GM23338 (cell line): ENCODE data around the gene FOXL2NB. TPM values are rescaled to one million over a fixed set of nuclear protein-coding genes. Genes with fewer than 3 reads are reported as not detected.

Experiments
- ATAC-seq: fragments of 200-7000 bp; cut with Tn5 transposase; 3 replicates; pipeline ENCODE4 v1.9.1; 2020
- DNase-seq: peaks from one replicate; pipeline ENCODE4 v3.0.0-alpha.2; 2015; ENCODE audit warnings: low spot score
- H2AFZ ChIP-seq: fragments of 200-600 bp; sonication (generic); 2 replicates; pipeline ENCODE4 v1.8.0; 2016; ENCODE audit warnings: antibody characterized with exemption, mild to moderate bottlenecking, moderate library complexity
- H3F3A ChIP-seq: fragments of 200-600 bp; sonication (generic); replicated peaks from 2 replicates; pipeline ENCODE4 v1.8.0; 2017; ENCODE audit warnings: antibody characterized with exemption, mixed run types, low read depth
- H3K27ac ChIP-seq: fragments of 200-600 bp; sonication (generic); 2 replicates; pipeline ENCODE4 v1.6.1; 2016; ENCODE audit warnings: low read depth
- H3K27me3 ChIP-seq: fragments of 200-600 bp; sonication (generic); 2 replicates; pipeline ENCODE4 v1.8.0; 2016; ENCODE audit warnings: mild to moderate bottlenecking, mixed run types, moderate library complexity; ENCODE audit not compliant: insufficient read depth
- H3K36me3 ChIP-seq: fragments of 200-600 bp; sonication (generic); 2 replicates; pipeline ENCODE4 v1.8.0; 2016; ENCODE audit warnings: mild to moderate bottlenecking; ENCODE audit not compliant: insufficient read depth
- H3K4me1 ChIP-seq: fragments of 200-600 bp; sonication (generic); 2 replicates; pipeline ENCODE4 v1.8.0; 2016; ENCODE audit warnings: mild to moderate bottlenecking, moderate library complexity; ENCODE audit not compliant: insufficient read depth
- H3K4me2 ChIP-seq: fragments of 200-600 bp; sonication (generic); 2 replicates; pipeline ENCODE4 v1.7.1; 2017; ENCODE audit warnings: mixed run types
- H3K4me3 ChIP-seq: fragments of 200-600 bp; sonication (generic); 2 replicates; pipeline ENCODE4 v1.6.1; 2016; ENCODE audit warnings: mixed run types
- H3K79me2 ChIP-seq: fragments of 200-600 bp; sonication (generic); replicated peaks from 2 replicates; pipeline ENCODE4 v1.8.0; 2017; ENCODE audit warnings: mild to moderate bottlenecking; ENCODE audit not compliant: insufficient read depth
- H3K9me2 ChIP-seq: fragments of 200-600 bp; sonication (generic); 2 replicates; pipeline ENCODE4 v1.8.0; 2017; ENCODE audit not compliant: insufficient read depth
- H4K20me1 ChIP-seq: fragments of 200-600 bp; sonication (generic); replicated peaks from 2 replicates; pipeline ENCODE4 v1.8.0; 2017; ENCODE audit warnings: mild to moderate bottlenecking; ENCODE audit not compliant: insufficient read depth
- H3K27ac Mint-ChIP-seq: 2 replicates; pipeline ENCODE4 v1.8.0; 2020; ENCODE audit warnings: inconsistent platforms, mild to moderate bottlenecking, moderate library complexity, mixed read lengths
- H3K27me3 Mint-ChIP-seq: 3 replicates; pipeline ENCODE4 v1.8.0; 2022; ENCODE audit warnings: low read depth, mild to moderate bottlenecking, moderate library complexity, mixed read lengths, inconsistent platforms; ENCODE audit not compliant: insufficient read depth, poor library complexity
- H3K36me3 Mint-ChIP-seq: 3 replicates; pipeline ENCODE4 v1.8.0; 2021; ENCODE audit warnings: low read depth, mild to moderate bottlenecking, inconsistent platforms, moderate library complexity, mixed read lengths
- H3K4me1 Mint-ChIP-seq: 3 replicates; pipeline ENCODE4 v1.8.0; 2020; ENCODE audit warnings: mild to moderate bottlenecking, inconsistent platforms, mixed read lengths
- H3K4me3 Mint-ChIP-seq: 3 replicates; pipeline ENCODE4 v1.8.0; 2021; ENCODE audit warnings: moderate library complexity, mild to moderate bottlenecking, inconsistent platforms, mixed read lengths
- H3K9me3 Mint-ChIP-seq: 3 replicates; pipeline ENCODE4 v1.8.0; 2020; ENCODE audit warnings: moderate library complexity, mild to moderate bottlenecking, inconsistent platforms, mixed read lengths
- CREB1 ChIP-seq: fragments of 250-450 bp; sonication (Bioruptor Pico); IDR thresholded peaks from 2 replicates; pipeline ENCODE4 v1.5.0; 2020; ENCODE audit warnings: low read depth, mild to moderate bottlenecking, moderate library complexity
- EZH2 ChIP-seq: fragments of 200-600 bp; sonication (generic); IDR thresholded peaks from one replicate; pipeline ENCODE4 v1.8.0; 2017; ENCODE audit warnings: antibody characterized with exemption, mild to moderate bottlenecking, low read depth; ENCODE audit not compliant: unreplicated experiment
- EZH2phosphoT487 ChIP-seq: fragments of 200-600 bp; sonication (generic); IDR thresholded peaks from one replicate; pipeline ENCODE4 v1.8.1; 2018; ENCODE audit warnings: antibody characterized with exemption; ENCODE audit not compliant: unreplicated experiment
- NANOG ChIP-seq: IDR thresholded peaks from 2 replicates; pipeline ENCODE4 v1.6.1; 2016; ENCODE audit warnings: antibody characterized with exemption, borderline replicate concordance
- POLR2AphosphoS5 ChIP-seq: IDR thresholded peaks from 2 replicates; pipeline ENCODE4 v1.6.1; 2016; ENCODE audit warnings: antibody characterized with exemption, low read depth
- STAT1 ChIP-seq: IDR thresholded peaks from one replicate; pipeline ENCODE4 v1.6.1; 2016; ENCODE audit warnings: antibody characterized with exemption; ENCODE audit not compliant: unreplicated experiment
- ZNF114 ChIP-seq: fragments of 250-450 bp; sonication (Bioruptor Pico); IDR thresholded peaks from 2 replicates; pipeline ENCODE4 v1.5.0; 2020; ENCODE audit warnings: mild to moderate bottlenecking, moderate library complexity
- ZNF331 ChIP-seq: fragments of 250-450 bp; sonication (Bioruptor Pico); IDR thresholded peaks from 2 replicates; pipeline ENCODE4 v1.5.0; 2020; ENCODE audit warnings: low read depth, mild to moderate bottlenecking, moderate library complexity
- polyA plus RNA-seq: library from polyadenylated mRNA; unstranded; fragments of >200 nt; fragmentation: Nextera tagmentation; extraction: Ambion mirVana; gene quantifications from 2 replicates; pipeline ENCODE4 v1.2.1, GENCODE V29; 2016
- total RNA-seq: library from RNA; depleted of rRNA; stranded (reverse); fragments of >200 nt; shearing (Covaris generic); gene quantifications from 2 replicates; pipeline ENCODE4 v1.2.3, GENCODE V29; 2014
- TF ChIP-seq, protein P1 (sequence below): IDR thresholded peaks from one replicate; pipeline ENCODE4 v1.6.1; 2018; ENCODE audit warnings: antibody characterized with exemption; ENCODE audit not compliant: unreplicated experiment
- TF ChIP-seq, protein P2 (sequence below): IDR thresholded peaks from 2 replicates; pipeline ENCODE4 v1.6.1; 2016; ENCODE audit warnings: antibody characterized with exemption

The FOXL2NB gene
- total and polyA plus RNA-seq, 2 experiments from 2014 or later: 11.2 to 15.6 TPM

DNA sequence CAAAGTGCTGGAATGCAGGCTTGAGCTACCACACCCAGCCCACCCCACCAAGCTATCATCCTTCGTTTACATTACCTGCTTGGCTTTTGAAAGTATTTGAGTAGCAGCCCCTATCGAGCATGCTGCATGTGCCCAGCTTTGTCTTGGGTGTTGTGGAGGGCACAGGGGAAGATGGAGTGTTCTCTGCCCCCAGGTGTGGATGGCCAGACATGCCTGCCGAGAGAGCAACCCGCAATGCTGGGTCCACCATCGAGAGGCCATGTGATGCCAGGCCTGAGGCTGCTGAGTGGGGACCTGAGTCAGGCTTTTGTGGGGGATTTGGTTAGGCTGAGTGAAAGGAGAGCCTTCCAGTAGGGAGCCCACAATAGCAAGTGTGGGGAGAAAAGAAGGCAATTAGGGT, 25.9 kb downstream of the FOXL2NB start (continued):
- TF ChIP-seq EZH2 (no peak), ZNF331 (CRISPR knock-in tag) (no peak), ZNF114 (CRISPR knock-in tag) (no peak), NANOG (no peak)

DNA sequence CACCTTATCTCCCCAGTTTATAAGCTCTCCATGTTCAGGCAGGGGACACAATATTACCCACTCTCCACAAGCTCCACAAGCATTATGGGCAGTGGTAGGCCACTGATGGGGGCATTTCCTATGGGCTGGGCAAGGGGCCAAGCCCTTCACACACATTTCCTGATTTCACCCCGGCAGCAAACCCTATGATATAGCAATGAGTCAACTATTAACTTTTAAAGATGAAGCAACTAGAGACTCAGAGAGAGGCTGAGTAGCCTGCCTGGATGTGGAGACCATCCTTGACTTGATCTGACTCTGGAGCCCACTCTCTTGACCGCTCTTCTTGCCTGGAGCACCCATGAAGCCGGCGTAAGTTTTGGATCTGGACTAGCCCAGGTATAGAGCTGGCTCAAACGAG, 27.4 kb downstream of the FOXL2NB start:
- H3K4me1 Mint-ChIP-seq: no peaks in the 10 kb centered on the region
- no peaks in the 10 kb centered on the region for H4K20me1 ChIP-seq
- no peak for TF ChIP-seq ZNF331 (CRISPR knock-in tag)
- TF ChIP-seq, protein P1, sequence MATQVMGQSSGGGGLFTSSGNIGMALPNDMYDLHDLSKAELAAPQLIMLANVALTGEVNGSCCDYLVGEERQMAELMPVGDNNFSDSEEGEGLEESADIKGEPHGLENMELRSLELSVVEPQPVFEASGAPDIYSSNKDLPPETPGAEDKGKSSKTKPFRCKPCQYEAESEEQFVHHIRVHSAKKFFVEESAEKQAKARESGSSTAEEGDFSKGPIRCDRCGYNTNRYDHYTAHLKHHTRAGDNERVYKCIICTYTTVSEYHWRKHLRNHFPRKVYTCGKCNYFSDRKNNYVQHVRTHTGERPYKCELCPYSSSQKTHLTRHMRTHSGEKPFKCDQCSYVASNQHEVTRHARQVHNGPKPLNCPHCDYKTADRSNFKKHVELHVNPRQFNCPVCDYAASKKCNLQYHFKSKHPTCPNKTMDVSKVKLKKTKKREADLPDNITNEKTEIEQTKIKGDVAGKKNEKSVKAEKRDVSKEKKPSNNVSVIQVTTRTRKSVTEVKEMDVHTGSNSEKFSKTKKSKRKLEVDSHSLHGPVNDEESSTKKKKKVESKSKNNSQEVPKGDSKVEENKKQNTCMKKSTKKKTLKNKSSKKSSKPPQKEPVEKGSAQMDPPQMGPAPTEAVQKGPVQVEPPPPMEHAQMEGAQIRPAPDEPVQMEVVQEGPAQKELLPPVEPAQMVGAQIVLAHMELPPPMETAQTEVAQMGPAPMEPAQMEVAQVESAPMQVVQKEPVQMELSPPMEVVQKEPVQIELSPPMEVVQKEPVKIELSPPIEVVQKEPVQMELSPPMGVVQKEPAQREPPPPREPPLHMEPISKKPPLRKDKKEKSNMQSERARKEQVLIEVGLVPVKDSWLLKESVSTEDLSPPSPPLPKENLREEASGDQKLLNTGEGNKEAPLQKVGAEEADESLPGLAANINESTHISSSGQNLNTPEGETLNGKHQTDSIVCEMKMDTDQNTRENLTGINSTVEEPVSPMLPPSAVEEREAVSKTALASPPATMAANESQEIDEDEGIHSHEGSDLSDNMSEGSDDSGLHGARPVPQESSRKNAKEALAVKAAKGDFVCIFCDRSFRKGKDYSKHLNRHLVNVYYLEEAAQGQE: no peak
- no peak for TF ChIP-seq EZH2
- TF ChIP-seq STAT1: no peak
- no peak for TF ChIP-seq CREB1 (CRISPR knock-in tag)
- no peak for TF ChIP-seq POLR2AphosphoS5
- TF ChIP-seq NANOG: no peak
- no peak for TF ChIP-seq ZNF114 (CRISPR knock-in tag)
- no peak for TF ChIP-seq EZH2phosphoT487
- H3K27ac Mint-ChIP-seq: no peak overlapping the region
- H3K36me3 ChIP-seq: no peaks in the 10 kb centered on the region
- ATAC-seq (no peak), DNase-seq (no peak)
- no peak overlapping the region for H3K4me3 ChIP-seq
- H3K27me3 Mint-ChIP-seq: peaks cover 5% of the 10 kb centered on the region
- no peaks in the 10 kb centered on the region for H3K27me3 ChIP-seq
- no peak overlapping the region for H2AFZ ChIP-seq
- no peaks in the 10 kb centered on the region; the same call in 2 of the 3 replicates for H3K9me3 Mint-ChIP-seq
- no peaks in the 10 kb centered on the region for H3K9me2 ChIP-seq
- no peaks in the 10 kb centered on the region for H3F3A ChIP-seq
- no peak overlapping the region for H3K4me3 Mint-ChIP-seq
- no peaks in the 10 kb centered on the region for H3K4me1 ChIP-seq
- H3K4me2 ChIP-seq: no peak overlapping the region
- no peaks in the 10 kb centered on the region for H3K79me2 ChIP-seq
- H3K27ac ChIP-seq: no peak overlapping the region
- no peaks in the 10 kb centered on the region; the same call in 2 of the 3 replicates for H3K36me3 Mint-ChIP-seq

DNA sequence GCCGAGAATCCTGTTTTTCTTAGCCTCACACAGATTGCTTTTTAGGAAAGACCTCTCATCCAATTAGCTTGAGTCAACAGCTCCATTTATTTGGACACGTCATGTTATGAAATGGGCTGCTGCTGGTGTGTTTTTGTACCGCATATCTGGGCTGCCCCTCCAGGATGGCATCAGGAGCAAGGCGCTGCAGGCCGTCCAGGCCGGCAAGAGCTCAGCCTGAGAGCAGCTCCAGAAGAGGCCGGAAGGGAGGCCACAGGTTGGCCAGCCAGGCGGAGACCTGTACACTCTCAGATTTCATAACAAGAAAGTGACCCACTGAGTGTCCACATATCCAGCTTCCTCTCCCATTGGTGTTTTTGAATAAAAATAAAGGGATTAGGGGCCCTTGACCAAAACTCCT, 28.3 kb downstream of the FOXL2NB start:
- Mint-ChIP-seq H3K4me1 (no peaks in the 10 kb centered on the region), H3K27ac (no peak overlapping the region), H3K9me3 (no peaks in the 10 kb centered on the region; the same call in 2 of the 3 replicates), H3K36me3 (no peaks in the 10 kb centered on the region; the same call in 2 of the 3 replicates), H3K27me3 (peaks cover 7% of the 10 kb centered on the region), H3K4me3 (no peak overlapping the region)
- no peak overlapping the region for H3K27ac ChIP-seq
- H3K4me3 ChIP-seq: no peak overlapping the region
- no peak overlapping the region for H2AFZ ChIP-seq
- no peaks in the 10 kb centered on the region for H3K36me3 ChIP-seq
- H3K27me3 ChIP-seq: no peaks in the 10 kb centered on the region
- no peaks in the 10 kb centered on the region for H3K79me2 ChIP-seq
- H3K9me2 ChIP-seq: no peaks in the 10 kb centered on the region
- ATAC-seq: no peak
- H3F3A ChIP-seq: no peaks in the 10 kb centered on the region
- DNase-seq: no peak
- H3K4me2 ChIP-seq: no peak overlapping the region
- H4K20me1 ChIP-seq: no peaks in the 10 kb centered on the region
- no peaks in the 10 kb centered on the region for H3K4me1 ChIP-seq
- TF ChIP-seq ZNF114 (CRISPR knock-in tag) (no peak), EZH2 (no peak), EZH2phosphoT487 (no peak), STAT1 (no peak), NANOG (no peak)
- TF ChIP-seq, protein P2, sequence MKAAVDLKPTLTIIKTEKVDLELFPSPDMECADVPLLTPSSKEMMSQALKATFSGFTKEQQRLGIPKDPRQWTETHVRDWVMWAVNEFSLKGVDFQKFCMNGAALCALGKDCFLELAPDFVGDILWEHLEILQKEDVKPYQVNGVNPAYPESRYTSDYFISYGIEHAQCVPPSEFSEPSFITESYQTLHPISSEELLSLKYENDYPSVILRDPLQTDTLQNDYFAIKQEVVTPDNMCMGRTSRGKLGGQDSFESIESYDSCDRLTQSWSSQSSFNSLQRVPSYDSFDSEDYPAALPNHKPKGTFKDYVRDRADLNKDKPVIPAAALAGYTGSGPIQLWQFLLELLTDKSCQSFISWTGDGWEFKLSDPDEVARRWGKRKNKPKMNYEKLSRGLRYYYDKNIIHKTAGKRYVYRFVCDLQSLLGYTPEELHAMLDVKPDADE: no peak
